Inflammatory macrophage treated with lipopolysaccharide for 4 hours (primary cell): ENCODE results near the gene LTA.

ENCODE experiments used
- DNase-seq: peaks from one replicate; pipeline ENCODE4 v3.0.0-alpha.2; 2020

Gene LTA

GRCh38 chr6:31543639-31544038 is 28.4 kb upstream of the LTA start:
- DNase-seq = no peak

GRCh38 chr6:31544676-31545075 is 27.4 kb upstream of the LTA start:
- no peak for DNase-seq

GRCh38 chr6:31545291-31545690 is 26.8 kb upstream of the LTA start:
- no peak for DNase-seq

- peak; percentile 79 for DNase-seq
Measured at GRCh38 chr6:31546339-31546957, 25.6 kb upstream of the LTA start, which contains the start of gene ATP6V1G2. Gene ATP6V1G2, minus strand, starts transcription at chr6:31546608. Its CDS starts 49 bp downstream, at chr6:31546559.

GRCh38 chr6:31546958-31547726 is 24.9 kb upstream of the LTA start, which contains the start of gene NFKBIL1:
Gene NFKBIL1, plus strand, starts transcription at chr6:31547608. Its CDS starts 87 bp downstream, at chr6:31547695.
- DNase-seq = peak; percentile 98

GRCh38 chr6:31547727-31548543 is 24.2 kb upstream of the LTA start:
- peak; percentile 82 for DNase-seq

GRCh38 chr6:31548544-31548873 is 23.6 kb upstream of the LTA start:
- DNase-seq = no peak

- peak; percentile 90 for DNase-seq
Measured at GRCh38 chr6:31551371-31551770, 20.7 kb upstream of the LTA start.

GRCh38 chr6:31556307-31556706 is 15.8 kb upstream of the LTA start:
- no peak for DNase-seq

GRCh38 chr6:31557443-31558317 is 14.4 kb upstream of the LTA start:
- DNase-seq = no peak

GRCh38 chr6:31558318-31558625 is 13.8 kb upstream of the LTA start:
- no peak for DNase-seq

GRCh38 chr6:31558631-31559500 is 13.2 kb upstream of the LTA start:
- peak; percentile 98 for DNase-seq

- no peak for DNase-seq
Measured at GRCh38 chr6:31559606-31559957, 12.5 kb upstream of the LTA start.

- peak; percentile 86 for DNase-seq
Measured at GRCh38 chr6:31559958-31560696, 12.0 kb upstream of the LTA start.

- no peak for DNase-seq
Measured at GRCh38 chr6:31560697-31561058, 11.4 kb upstream of the LTA start.

- DNase-seq = peak; percentile 87
Measured at GRCh38 chr6:31567531-31568370, 4.3 kb upstream of the LTA start.

GRCh38 chr6:31568537-31568961 is 3.5 kb upstream of the LTA start:
- DNase-seq = peak; percentile 98

GRCh38 chr6:31569861-31570536 is 2.1 kb upstream of the LTA start:
- no peak for DNase-seq

- DNase-seq = no peak
Measured at GRCh38 chr6:31573239-31574105, 1.4 kb downstream of the LTA start.
